Measurements from ENCODE around the gene MSANTD2. TPM values are rescaled to one million over a fixed set of nuclear protein-coding genes. Genes with fewer than 3 reads are reported as not detected.

Gene MSANTD2
- total and polyA plus RNA-seq, 2 experiments from 2014 or later = 18.7 to 34.4 TPM

DNA sequence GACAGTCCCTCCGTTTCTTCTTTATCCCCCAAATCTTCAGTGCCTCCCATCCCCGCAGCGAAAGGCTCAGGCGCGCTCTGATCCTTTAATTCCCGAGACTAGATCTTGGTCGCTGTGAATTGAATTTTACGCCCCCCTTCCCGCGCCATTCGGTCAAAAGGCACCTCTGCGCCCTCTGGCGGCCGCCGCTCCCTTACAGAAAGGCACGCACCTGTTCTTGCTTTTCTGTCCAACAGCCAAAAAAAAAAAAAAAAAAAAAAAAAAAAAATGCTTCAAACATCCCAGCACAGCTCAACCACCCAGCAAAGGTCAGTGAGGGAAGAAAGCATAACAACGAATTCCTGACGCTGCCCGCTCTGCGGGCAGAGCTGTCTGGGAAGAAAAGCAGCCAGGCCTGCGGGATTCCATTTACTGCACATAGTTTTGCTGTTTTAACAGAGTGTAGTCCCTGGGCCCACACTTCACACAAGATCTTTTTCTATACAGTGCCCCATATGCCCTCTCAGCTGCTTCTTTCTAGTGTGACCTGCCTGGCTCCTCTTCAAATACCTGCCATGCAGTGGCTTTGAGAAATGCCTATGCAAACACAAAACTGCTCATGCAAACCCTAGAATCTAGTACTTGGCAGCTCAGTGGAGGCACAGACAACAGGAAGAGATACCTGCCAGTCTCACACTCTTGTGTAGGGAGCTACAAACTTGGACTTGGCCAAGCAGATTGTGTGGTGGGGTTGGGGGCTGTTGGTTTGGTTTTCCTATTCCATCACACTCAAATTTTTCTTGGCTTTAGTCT lies 36.9 kb downstream of the MSANTD2 start:
- 0 out of 2 replicates have a peak overlapping the region, but pooled peaks have one; percentile 14 for H3K27ac ChIP-seq (ENCODE audit: low read depth)
- H3K79me2 ChIP-seq (replicated peaks; ENCODE audit: insufficient read depth) = no peaks in the 10 kb centered on the region
- Mint-ChIP-seq H3K4me1 (peaks cover 32% of the 10 kb centered on the region), H3K9me3 (no peaks in the 10 kb centered on the region; the same call in 2 of the 3 replicates), H3K27ac (no peak overlapping the region), H3K4me3 (peak overlapping the region; percentile 80), H3K36me3 (ENCODE audit: low read depth) (peaks cover 21% of the 10 kb centered on the region), H3K27me3 (ENCODE audit: insufficient read depth, low read depth, poor library complexity) (peaks cover 47% of the 10 kb centered on the region)
- H3K4me3 ChIP-seq = peak overlapping the region; percentile 74
- TF ChIP-seq, protein P1, sequence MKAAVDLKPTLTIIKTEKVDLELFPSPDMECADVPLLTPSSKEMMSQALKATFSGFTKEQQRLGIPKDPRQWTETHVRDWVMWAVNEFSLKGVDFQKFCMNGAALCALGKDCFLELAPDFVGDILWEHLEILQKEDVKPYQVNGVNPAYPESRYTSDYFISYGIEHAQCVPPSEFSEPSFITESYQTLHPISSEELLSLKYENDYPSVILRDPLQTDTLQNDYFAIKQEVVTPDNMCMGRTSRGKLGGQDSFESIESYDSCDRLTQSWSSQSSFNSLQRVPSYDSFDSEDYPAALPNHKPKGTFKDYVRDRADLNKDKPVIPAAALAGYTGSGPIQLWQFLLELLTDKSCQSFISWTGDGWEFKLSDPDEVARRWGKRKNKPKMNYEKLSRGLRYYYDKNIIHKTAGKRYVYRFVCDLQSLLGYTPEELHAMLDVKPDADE (IDR thresholded peaks at IDR 0.05) = no peak
- TF ChIP-seq, protein P2, sequence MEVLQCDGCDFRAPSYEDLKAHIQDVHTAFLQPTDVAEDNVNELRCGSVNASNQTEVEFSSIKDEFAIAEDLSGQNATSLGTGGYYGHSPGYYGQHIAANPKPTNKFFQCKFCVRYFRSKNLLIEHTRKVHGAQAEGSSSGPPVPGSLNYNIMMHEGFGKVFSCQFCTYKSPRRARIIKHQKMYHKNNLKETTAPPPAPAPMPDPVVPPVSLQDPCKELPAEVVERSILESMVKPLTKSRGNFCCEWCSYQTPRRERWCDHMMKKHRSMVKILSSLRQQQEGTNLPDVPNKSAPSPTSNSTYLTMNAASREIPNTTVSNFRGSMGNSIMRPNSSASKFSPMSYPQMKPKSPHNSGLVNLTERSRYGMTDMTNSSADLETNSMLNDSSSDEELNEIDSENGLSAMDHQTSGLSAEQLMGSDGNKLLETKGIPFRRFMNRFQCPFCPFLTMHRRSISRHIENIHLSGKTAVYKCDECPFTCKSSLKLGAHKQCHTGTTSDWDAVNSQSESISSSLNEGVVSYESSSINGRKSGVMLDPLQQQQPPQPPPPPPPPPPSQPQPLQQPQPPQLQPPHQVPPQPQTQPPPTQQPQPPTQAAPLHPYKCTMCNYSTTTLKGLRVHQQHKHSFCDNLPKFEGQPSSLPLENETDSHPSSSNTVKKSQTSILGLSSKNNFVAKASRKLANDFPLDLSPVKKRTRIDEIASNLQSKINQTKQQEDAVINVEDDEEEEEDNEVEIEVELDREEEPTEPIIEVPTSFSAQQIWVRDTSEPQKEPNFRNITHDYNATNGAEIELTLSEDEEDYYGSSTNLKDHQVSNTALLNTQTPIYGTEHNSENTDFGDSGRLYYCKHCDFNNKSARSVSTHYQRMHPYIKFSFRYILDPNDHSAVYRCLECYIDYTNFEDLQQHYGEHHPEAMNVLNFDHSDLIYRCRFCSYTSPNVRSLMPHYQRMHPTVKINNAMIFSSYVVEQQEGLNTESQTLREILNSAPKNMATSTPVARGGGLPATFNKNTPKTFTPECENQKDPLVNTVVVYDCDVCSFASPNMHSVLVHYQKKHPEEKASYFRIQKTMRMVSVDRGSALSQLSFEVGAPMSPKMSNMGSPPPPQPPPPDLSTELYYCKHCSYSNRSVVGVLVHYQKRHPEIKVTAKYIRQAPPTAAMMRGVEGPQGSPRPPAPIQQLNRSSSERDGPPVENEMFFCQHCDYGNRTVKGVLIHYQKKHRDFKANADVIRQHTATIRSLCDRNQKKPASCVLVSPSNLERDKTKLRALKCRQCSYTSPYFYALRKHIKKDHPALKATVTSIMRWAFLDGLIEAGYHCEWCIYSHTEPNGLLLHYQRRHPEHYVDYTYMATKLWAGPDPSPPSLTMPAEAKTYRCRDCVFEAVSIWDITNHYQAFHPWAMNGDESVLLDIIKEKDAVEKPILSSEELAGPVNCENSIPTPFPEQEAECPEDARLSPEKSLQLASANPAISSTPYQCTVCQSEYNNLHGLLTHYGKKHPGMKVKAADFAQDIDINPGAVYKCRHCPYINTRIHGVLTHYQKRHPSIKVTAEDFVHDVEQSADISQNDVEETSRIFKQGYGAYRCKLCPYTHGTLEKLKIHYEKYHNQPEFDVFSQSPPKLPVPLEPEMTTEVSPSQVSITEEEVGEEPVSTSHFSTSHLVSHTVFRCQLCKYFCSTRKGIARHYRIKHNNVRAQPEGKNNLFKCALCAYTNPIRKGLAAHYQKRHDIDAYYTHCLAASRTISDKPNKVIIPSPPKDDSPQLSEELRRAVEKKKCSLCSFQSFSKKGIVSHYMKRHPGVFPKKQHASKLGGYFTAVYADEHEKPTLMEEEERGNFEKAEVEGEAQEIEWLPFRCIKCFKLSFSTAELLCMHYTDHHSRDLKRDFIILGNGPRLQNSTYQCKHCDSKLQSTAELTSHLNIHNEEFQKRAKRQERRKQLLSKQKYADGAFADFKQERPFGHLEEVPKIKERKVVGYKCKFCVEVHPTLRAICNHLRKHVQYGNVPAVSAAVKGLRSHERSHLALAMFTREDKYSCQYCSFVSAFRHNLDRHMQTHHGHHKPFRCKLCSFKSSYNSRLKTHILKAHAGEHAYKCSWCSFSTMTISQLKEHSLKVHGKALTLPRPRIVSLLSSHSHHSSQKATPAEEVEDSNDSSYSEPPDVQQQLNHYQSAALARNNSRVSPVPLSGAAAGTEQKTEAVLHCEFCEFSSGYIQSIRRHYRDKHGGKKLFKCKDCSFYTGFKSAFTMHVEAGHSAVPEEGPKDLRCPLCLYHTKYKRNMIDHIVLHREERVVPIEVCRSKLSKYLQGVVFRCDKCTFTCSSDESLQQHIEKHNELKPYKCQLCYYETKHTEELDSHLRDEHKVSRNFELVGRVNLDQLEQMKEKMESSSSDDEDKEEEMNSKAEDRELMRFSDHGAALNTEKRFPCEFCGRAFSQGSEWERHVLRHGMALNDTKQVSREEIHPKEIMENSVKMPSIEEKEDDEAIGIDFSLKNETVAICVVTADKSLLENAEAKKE (CRISPR knock-in tag; IDR thresholded peaks at IDR 0.05) = no peak
- TF ChIP-seq EZH2 (IDR thresholded peaks at IDR 0.05; ENCODE audit: low read depth, unreplicated experiment) = no peak
- no peak for TF ChIP-seq STAT1 (IDR thresholded peaks at IDR 0.05; ENCODE audit: unreplicated experiment)
- TF ChIP-seq, protein P3, sequence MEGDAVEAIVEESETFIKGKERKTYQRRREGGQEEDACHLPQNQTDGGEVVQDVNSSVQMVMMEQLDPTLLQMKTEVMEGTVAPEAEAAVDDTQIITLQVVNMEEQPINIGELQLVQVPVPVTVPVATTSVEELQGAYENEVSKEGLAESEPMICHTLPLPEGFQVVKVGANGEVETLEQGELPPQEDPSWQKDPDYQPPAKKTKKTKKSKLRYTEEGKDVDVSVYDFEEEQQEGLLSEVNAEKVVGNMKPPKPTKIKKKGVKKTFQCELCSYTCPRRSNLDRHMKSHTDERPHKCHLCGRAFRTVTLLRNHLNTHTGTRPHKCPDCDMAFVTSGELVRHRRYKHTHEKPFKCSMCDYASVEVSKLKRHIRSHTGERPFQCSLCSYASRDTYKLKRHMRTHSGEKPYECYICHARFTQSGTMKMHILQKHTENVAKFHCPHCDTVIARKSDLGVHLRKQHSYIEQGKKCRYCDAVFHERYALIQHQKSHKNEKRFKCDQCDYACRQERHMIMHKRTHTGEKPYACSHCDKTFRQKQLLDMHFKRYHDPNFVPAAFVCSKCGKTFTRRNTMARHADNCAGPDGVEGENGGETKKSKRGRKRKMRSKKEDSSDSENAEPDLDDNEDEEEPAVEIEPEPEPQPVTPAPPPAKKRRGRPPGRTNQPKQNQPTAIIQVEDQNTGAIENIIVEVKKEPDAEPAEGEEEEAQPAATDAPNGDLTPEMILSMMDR (conservative IDR thresholded peaks at IDR 0.05; ENCODE audit: low read depth in 2 of 2) = peak; percentile 63 to 74
- peak overlapping the region; percentile 96 for H3K4me2 ChIP-seq
- peaks cover 9% of the 10 kb centered on the region; the same call in 1 of the 2 replicates for H3K36me3 ChIP-seq (ENCODE audit: insufficient read depth)
- H3K9me2 ChIP-seq (ENCODE audit: insufficient read depth) = no peaks in the 10 kb centered on the region
- peak; percentile 8 for ATAC-seq
- DNase-seq (ENCODE audit: low spot score) = peak; percentile 86
- no peak overlapping the region for H2AFZ ChIP-seq
- peaks cover 18% of the 10 kb centered on the region; the same call in 1 of the 2 replicates for H4K20me1 ChIP-seq (replicated peaks; ENCODE audit: insufficient read depth)
- 0 out of 2 replicates have a peak, but pooled peaks cover 3% of the 10 kb centered on the region for H3F3A ChIP-seq (replicated peaks; ENCODE audit: low read depth)
- H3K4me1 ChIP-seq (ENCODE audit: insufficient read depth) = peaks cover 33% of the 10 kb centered on the region
- H3K27me3 ChIP-seq (ENCODE audit: insufficient read depth) = peaks cover 47% of the 10 kb centered on the region
